Activated T-cell treated with anti-CD3 and anti-CD28 coated beads, Interleukin-2, amount 50 U/mL, for 24 hours (primary cell): ENCODE results near the gene POTEC.
"Not testable (repeated sequence)": the region's sequence is repeated elsewhere in the genome, so short reads cannot be mapped to it uniquely, and the experiment has no call there.

Experiments
- DNase-seq: peaks from one replicate; pipeline ENCODE4 v3.0.0-alpha.2; 2020
- H3K27ac Mint-ChIP-seq: 2 replicates; pipeline ENCODE4 v1.8.0; 2020; ENCODE audit warnings: mild to moderate bottlenecking, mixed read lengths
- H3K27me3 Mint-ChIP-seq: 2 replicates; pipeline ENCODE4 v1.8.0; 2020; ENCODE audit warnings: mixed read lengths
- H3K36me3 Mint-ChIP-seq: 2 replicates; pipeline ENCODE4 v1.8.0; 2020; ENCODE audit warnings: low read depth, mixed read lengths
- H3K4me1 Mint-ChIP-seq: 2 replicates; pipeline ENCODE4 v1.8.0; 2020; ENCODE audit warnings: low read depth, mixed read lengths
- H3K4me3 Mint-ChIP-seq: 2 replicates; pipeline ENCODE4 v1.8.0; 2020; ENCODE audit warnings: mild to moderate bottlenecking, moderate library complexity, mixed read lengths
- H3K9me3 Mint-ChIP-seq: 2 replicates; pipeline ENCODE4 v1.8.0; 2020; ENCODE audit warnings: mixed read lengths

Gene POTEC

GRCh38 chr18:14473250-14474006 is 70.0 kb downstream of the POTEC start:
- not testable (repeated sequence) for H3K4me1 Mint-ChIP-seq, H3K9me3 Mint-ChIP-seq, H3K4me3 Mint-ChIP-seq, H3K27ac Mint-ChIP-seq, H3K27me3 Mint-ChIP-seq, H3K36me3 Mint-ChIP-seq, DNase-seq

GRCh38 chr18:14471286-14471685 is 72.1 kb downstream of the POTEC start:
- H3K4me3 Mint-ChIP-seq, H3K27ac Mint-ChIP-seq, H3K4me1 Mint-ChIP-seq, H3K9me3 Mint-ChIP-seq, H3K36me3 Mint-ChIP-seq, DNase-seq, H3K27me3 Mint-ChIP-seq: not testable (repeated sequence)

- not testable (repeated sequence) for H3K36me3 Mint-ChIP-seq, H3K4me3 Mint-ChIP-seq, DNase-seq, H3K9me3 Mint-ChIP-seq, H3K27ac Mint-ChIP-seq, H3K4me1 Mint-ChIP-seq, H3K27me3 Mint-ChIP-seq
Measured at GRCh38 chr18:14470446-14470845, 73.0 kb downstream of the POTEC start.

- not testable (repeated sequence) for H3K4me3 Mint-ChIP-seq, DNase-seq, H3K27me3 Mint-ChIP-seq, H3K9me3 Mint-ChIP-seq, H3K4me1 Mint-ChIP-seq, H3K27ac Mint-ChIP-seq, H3K36me3 Mint-ChIP-seq
Measured at GRCh38 chr18:14470046-14470445, 73.4 kb downstream of the POTEC start.

- DNase-seq, H3K36me3 Mint-ChIP-seq, H3K4me3 Mint-ChIP-seq, H3K27ac Mint-ChIP-seq, H3K4me1 Mint-ChIP-seq, H3K27me3 Mint-ChIP-seq, H3K9me3 Mint-ChIP-seq: not testable (repeated sequence)
Measured at GRCh38 chr18:14465989-14466388, 77.4 kb downstream of the POTEC start.
